ENCODE data around the gene ATP4A.

DNA sequence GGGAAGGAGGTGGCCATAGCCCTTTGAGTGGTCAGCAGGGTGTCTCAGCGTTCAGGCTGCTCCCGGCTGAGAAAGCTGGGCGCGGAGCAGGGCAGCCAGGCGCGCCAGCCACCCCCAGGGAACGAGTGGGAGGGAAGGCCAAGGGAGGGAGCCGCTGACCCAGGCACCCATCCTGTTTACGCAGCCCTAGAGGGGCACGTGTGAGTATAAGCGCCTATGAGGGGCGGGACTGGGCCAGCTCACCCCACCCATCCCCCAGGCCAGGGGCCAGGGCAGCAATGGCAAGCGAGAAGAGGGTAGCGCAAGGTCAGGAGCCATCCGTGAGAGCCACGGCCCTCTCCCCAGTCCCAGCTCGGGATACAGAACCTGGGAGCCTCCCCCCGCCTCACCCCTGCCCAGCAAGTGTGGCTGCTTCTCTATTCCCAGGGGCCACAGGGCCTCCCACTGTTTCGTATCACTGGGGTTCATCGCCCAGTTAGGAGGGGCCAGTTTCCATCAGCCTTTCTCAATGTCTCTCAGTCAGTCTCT is 49.1 kb downstream of the ATP4A start:
- TF ChIP-seq CTCF (IDR thresholded peaks at IDR 0.05; ENCODE audit: borderline replicate concordance, extremely low read depth, low read length, poor library complexity, severe bottlenecking) (no peak), EZH2 (IDR thresholded peaks at IDR 0.05; ENCODE audit: borderline replicate concordance, low read depth, low read length, severe bottlenecking) (no peak)
